Measurements from ENCODE around the gene PECR.
"Not testable (repeated sequence)": the region's sequence is repeated elsewhere in the genome, so short reads cannot be mapped to it uniquely, and the experiment has no call there.

PECR gene

DNA sequence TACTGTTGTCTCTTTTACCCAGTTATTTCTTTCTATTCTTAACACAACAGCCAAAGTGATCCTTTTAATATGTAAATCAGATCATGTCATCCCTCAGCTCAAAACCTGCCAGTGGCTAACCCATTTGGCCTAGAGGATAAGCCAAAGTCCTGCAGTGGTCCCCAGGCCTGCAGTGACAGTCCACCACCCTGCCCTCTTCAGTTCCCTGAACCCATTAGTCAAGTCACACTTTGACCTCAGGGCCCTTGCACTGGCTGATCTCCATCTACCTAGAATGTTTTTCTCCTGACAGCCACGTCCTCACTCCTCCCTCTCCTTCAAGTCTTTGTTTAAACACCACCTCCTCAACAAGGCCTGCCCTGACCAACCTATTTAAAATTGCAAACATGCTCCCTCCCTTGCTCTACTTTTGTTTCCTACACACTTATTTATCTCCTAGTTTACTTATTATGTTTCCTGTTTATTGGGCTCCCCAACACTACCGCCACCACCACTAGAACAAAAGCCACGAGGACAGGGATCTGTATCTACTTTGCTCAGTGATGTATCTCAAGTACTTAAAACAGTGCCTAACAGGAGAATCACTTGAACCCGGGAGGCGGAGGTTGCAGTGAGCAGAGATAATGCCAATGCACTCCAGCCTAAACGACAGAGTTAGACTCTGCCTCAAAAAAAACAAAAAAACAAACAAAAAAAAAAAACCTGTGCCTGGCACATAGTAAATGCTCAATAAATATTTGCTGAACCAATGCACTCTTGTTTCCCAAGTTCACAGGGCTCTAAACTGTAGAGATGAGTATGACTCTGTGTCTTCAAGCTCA lies 77.5 kb downstream of the PECR start:
- Histone ChIP-seq H3K36me3 (ENCODE audit: control insufficient read depth, insufficient read depth, low read length) (no peaks in the 10 kb centered on the region), H3K9ac (ENCODE audit: low read depth, low read length) (no peak overlapping the region), H3K4me1 (ENCODE audit: control insufficient read depth, insufficient read depth, low read length) (peaks cover 31% of the 10 kb centered on the region), H3K9me3 (ENCODE audit: control insufficient read depth, insufficient read depth, low read length) (no peaks in the 10 kb centered on the region), H3K4me3 (ENCODE audit: low read depth, low read length) (no peak overlapping the region), H3K27me3 (ENCODE audit: control insufficient read depth, insufficient read depth, low read length) (no peaks in the 10 kb centered on the region)

DNA sequence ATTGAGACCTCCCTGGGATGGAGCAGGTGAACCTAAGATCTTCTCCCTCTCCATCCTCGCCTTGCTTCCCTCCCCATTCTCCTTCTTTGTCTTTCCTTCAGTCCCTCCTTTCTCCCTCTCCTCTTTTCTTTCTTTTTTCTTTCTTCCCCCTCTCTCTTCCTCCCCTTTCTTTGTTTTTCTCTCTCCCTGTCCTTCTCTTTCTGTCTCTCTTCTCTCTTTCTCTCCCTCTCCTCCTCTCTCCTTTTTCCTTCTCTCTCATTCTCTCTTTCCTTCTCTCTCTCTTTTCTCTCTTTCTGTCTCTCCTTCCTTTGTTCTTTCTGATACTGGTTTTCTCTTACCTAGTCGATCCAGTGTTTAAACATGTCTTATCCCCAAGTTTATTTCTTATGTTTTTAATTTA lies 78.9 kb downstream of the PECR start:
- H3K36me3 ChIP-seq (ENCODE audit: control insufficient read depth, insufficient read depth, low read length), result no peaks in the 10 kb centered on the region
- peaks cover 31% of the 10 kb centered on the region for H3K4me1 ChIP-seq (ENCODE audit: control insufficient read depth, insufficient read depth, low read length)
- no peak overlapping the region for H3K4me3 ChIP-seq (ENCODE audit: low read depth, low read length)
- H3K9ac ChIP-seq (ENCODE audit: low read depth, low read length), result no peak overlapping the region
- H3K27me3 ChIP-seq (ENCODE audit: control insufficient read depth, insufficient read depth, low read length), result no peaks in the 10 kb centered on the region
- no peaks in the 10 kb centered on the region for H3K9me3 ChIP-seq (ENCODE audit: control insufficient read depth, insufficient read depth, low read length)

DNA sequence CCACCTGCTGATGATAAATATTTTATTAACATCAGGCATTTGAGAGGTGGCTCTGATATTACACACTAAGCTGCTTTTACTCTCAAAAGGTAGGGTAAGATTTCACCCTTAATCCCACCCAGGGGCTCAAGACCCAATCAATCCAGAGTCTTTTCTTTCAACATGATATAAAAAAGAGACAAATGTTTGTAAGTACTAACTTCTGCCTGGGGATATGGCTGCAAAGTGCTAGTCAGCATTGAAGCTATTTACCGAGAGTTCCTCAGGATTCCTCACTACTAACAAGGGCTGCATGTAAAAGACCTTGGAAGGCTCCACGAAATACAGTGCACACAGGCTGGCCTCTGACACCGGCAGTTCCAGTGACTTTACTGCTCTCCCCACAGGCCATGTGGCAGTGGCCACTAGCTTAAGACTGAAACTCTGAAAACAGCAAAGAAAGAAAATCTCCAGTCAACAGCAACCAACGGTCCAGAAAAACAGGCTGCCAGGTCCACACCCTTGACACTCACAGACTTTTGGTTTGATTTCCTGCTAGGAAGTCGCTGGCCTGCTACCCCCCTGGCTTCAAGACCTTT lies 79.4 kb downstream of the PECR start:
- Histone ChIP-seq H3K36me3 (ENCODE audit: control insufficient read depth, insufficient read depth, low read length) (no peaks in the 10 kb centered on the region), H3K27me3 (ENCODE audit: control insufficient read depth, insufficient read depth, low read length) (no peaks in the 10 kb centered on the region), H3K4me3 (ENCODE audit: low read depth, low read length) (no peak overlapping the region), H3K9ac (ENCODE audit: low read depth, low read length) (no peak overlapping the region), H3K9me3 (ENCODE audit: control insufficient read depth, insufficient read depth, low read length) (no peaks in the 10 kb centered on the region), H3K4me1 (ENCODE audit: control insufficient read depth, insufficient read depth, low read length) (peaks cover 31% of the 10 kb centered on the region)

DNA sequence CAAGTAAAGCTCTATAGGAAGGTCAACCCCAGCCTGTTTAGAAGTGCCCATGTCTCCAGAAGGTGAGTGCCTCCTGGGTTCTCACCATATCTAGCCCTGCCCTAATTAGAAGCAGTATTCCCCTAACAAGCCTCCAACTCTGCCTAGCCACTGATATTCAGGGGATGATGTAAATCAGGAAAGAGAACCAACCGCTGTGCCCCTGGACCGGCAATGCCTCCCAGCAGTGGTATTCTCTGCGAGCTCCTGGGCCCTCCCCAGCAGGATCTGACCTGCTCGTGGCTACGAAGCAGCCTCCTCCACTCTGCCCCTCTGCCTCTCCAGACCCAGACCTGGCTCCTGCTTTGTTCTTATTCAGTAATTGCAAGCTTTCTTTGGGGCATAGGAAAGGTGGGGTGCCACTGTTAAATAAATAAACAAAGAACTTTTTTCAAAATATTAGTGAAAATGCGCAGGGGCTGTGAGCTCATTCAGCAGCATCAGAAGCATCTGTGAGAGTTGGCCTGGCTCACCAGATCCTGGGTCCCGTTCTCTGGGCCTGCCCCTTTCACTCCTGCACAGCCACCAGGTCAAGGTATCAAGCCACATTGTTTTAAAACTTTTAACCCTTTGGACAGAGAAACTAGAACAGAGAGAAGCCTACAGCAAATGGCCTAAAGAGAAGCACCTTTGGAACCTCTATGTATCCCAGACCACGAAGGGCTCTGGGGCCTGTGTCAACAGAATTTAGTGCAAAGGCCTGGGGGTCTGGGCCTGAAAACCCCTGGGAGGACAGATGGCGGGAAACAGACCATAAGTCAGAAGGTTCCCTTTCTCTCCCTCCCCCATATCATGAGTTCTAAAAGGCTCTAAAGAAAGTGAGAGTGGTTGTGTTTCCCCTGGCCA lies 80.2 kb downstream of the PECR start:
- Histone ChIP-seq H3K9me3 (ENCODE audit: control insufficient read depth, insufficient read depth, low read length) (no peaks in the 10 kb centered on the region), H3K4me3 (ENCODE audit: low read depth, low read length) (no peak overlapping the region), H3K36me3 (ENCODE audit: control insufficient read depth, insufficient read depth, low read length) (no peaks in the 10 kb centered on the region), H3K9ac (ENCODE audit: low read depth, low read length) (no peak overlapping the region), H3K4me1 (ENCODE audit: control insufficient read depth, insufficient read depth, low read length) (peaks cover 31% of the 10 kb centered on the region), H3K27me3 (ENCODE audit: control insufficient read depth, insufficient read depth, low read length) (no peaks in the 10 kb centered on the region)

DNA sequence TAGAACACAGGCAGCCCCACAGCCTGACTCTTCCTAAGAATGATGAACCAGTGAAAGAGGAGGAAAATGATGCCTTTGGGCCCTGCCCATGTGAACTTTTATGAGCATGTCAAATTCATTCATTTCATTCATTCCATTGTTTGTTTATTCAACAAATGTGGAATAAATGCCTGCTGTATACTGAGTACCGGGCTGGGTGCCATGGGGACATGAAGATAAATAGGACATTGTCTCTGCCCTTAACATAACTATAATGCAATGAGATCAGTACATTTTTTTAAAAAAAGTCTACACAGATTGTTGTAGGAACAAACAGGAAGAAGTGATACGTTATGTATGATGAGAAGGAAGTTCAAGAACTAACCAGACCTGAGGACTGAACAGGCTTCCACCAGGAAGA lies 83.0 kb downstream of the PECR start:
- Histone ChIP-seq H3K4me1 (ENCODE audit: control insufficient read depth, insufficient read depth, low read length) (peaks cover 23% of the 10 kb centered on the region), H3K27me3 (ENCODE audit: control insufficient read depth, insufficient read depth, low read length) (no peaks in the 10 kb centered on the region), H3K9ac (ENCODE audit: low read depth, low read length) (no peak overlapping the region), H3K4me3 (ENCODE audit: low read depth, low read length) (no peak overlapping the region), H3K9me3 (ENCODE audit: control insufficient read depth, insufficient read depth, low read length) (no peaks in the 10 kb centered on the region), H3K36me3 (ENCODE audit: control insufficient read depth, insufficient read depth, low read length) (no peaks in the 10 kb centered on the region)

DNA sequence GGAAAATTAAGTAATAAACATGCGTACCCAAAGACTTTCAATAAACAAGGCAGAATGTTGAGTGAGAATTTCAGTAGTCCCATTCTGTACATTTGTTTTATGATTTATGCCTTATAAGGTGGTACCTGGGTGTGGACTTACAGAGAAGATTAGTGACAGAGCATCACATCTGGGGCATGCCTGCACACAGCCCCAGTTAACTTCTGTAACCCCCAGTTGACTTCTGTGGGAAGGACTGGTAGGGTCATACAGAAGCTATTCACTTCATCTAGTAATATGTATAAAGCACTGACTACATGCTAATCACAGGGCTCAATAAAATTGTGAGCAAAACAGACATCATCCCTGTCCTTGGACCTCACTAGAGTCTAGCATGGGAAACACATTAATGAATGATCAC lies 84.4 kb downstream of the PECR start:
- no peaks in the 10 kb centered on the region for H3K9me3 ChIP-seq (ENCODE audit: control insufficient read depth, insufficient read depth, low read length)
- H3K27me3 ChIP-seq (ENCODE audit: control insufficient read depth, insufficient read depth, low read length), result no peaks in the 10 kb centered on the region
- no peak overlapping the region for H3K4me3 ChIP-seq (ENCODE audit: low read depth, low read length)
- no peak overlapping the region for H3K9ac ChIP-seq (ENCODE audit: low read depth, low read length)
- peaks cover 12% of the 10 kb centered on the region for H3K4me1 ChIP-seq (ENCODE audit: control insufficient read depth, insufficient read depth, low read length)
- H3K36me3 ChIP-seq (ENCODE audit: control insufficient read depth, insufficient read depth, low read length), result no peaks in the 10 kb centered on the region

DNA sequence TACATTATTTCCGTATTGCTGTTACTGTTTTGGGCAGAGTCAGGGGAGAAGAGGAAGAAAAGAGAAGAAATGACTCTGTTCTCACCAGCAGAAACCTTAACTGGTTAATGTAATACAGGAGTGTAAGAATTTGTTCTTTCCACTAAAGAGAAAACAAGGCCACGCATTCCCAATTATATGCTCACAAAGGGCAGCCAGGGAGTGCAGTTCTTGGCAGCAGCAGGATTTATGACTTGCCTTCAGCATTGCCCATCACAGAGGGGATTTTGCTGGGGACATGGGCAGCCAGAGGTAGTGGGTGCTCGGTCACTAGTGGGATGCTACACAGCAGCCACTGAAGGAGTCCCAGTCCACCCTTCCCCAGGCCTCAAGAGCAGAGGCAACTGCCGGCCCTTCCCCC lies 86.7 kb downstream of the PECR start:
- Histone ChIP-seq H3K9me3 (ENCODE audit: control insufficient read depth, insufficient read depth, low read length) (no peaks in the 10 kb centered on the region), H3K27me3 (ENCODE audit: control insufficient read depth, insufficient read depth, low read length) (no peaks in the 10 kb centered on the region), H3K4me3 (ENCODE audit: low read depth, low read length) (no peak overlapping the region), H3K36me3 (ENCODE audit: control insufficient read depth, insufficient read depth, low read length) (no peaks in the 10 kb centered on the region), H3K9ac (ENCODE audit: low read depth, low read length) (no peak overlapping the region), H3K4me1 (ENCODE audit: control insufficient read depth, insufficient read depth, low read length) (no peaks in the 10 kb centered on the region)

DNA sequence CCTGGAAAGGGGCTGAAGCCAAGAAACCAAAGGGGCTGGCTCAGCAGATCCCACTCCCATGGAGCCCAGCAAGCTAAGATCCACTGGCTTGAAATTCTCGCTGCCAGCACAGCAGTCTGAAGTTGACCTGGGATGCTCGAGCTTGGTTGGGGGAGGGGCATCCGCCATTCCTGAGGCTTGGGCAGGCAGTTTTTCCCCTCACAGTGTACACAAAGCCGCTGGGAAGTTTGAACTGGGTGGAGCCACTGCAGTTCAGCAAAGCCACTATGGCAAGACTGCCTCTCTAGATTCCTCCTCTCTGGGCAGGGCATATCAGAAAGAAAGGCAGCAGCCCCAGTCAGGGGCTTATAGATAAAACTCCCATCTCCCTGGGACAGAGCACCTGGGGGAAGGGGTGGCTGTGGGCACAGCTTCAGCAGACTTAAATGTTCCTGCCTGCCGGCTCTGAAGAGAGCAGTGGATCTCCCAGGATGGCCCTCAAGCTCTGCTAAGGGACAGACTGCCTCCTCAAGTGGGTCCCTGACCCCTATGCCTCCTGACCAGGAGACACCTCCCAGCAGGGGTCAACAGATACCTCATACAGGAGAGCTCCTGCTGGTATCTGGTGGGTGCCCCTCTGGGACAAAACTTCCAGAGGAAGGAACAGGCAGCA lies 92.9 kb downstream of the PECR start:
- not testable (repeated sequence) for H3K36me3 ChIP-seq (ENCODE audit: control insufficient read depth, insufficient read depth, low read length); H3K4me1 ChIP-seq (ENCODE audit: control insufficient read depth, insufficient read depth, low read length); H3K27me3 ChIP-seq (ENCODE audit: control insufficient read depth, insufficient read depth, low read length); H3K9ac ChIP-seq (ENCODE audit: low read depth, low read length); H3K9me3 ChIP-seq (ENCODE audit: control insufficient read depth, insufficient read depth, low read length); H3K4me3 ChIP-seq (ENCODE audit: low read depth, low read length)
